Brain microvascular endothelial cell (primary cell): Measurements from ENCODE around the gene BBLN.

Experiments used
- DNase-seq: peaks from one replicate; pipeline ENCODE4 v3.0.0-alpha.2; 2020
- H3K27ac ChIP-seq: fragments of 250-450 bp; sonication (Bioruptor Pico); 2 replicates; pipeline ENCODE4 v1.5.1; 2020; ENCODE audit warnings: mild to moderate bottlenecking, moderate library complexity
- H3K27me3 ChIP-seq: fragments of 250-450 bp; sonication (Bioruptor Pico); replicated peaks from 2 replicates; pipeline ENCODE4 v1.5.1; 2020; ENCODE audit warnings: mild to moderate bottlenecking
- H3K36me3 ChIP-seq: fragments of 250-450 bp; sonication (Bioruptor Pico); replicated peaks from 2 replicates; pipeline ENCODE4 v1.5.1; 2020; ENCODE audit warnings: mild to moderate bottlenecking
- H3K4me3 ChIP-seq: 2 replicates; pipeline ENCODE4 v1.5.1; 2011; ENCODE audit warnings: low read depth, mild to moderate bottlenecking, control low read depth, low read length, moderate library complexity
- CTCF ChIP-seq: IDR thresholded peaks from 2 replicates; pipeline ENCODE4 v1.5.1; 2011; ENCODE audit warnings: low read depth, mild to moderate bottlenecking, moderate library complexity, low read length, control low read depth, inconsistent platforms; ENCODE audit errors: missing control alignments
- in situ Hi-C: cut with HindIII; loops from 2 replicates; pipeline ENCODE4 v1.10.0; 2017; ENCODE audit warnings: low sequenced_read_pairs, low pct_ligation_motif_present

Gene BBLN

GRCh38 chr9:128182893-128183588 lies 23.0 kb downstream of the BBLN start:
- in situ Hi-C loops, result no loop called here
- Histone ChIP-seq H3K36me3 (peaks cover 61% of the 10 kb centered on the region), H3K27ac (no peak overlapping the region), H3K4me3 (no peak overlapping the region), H3K27me3 (no peaks in the 10 kb centered on the region)
- no peak for TF ChIP-seq CTCF
- DNase-seq, result no peak

DNA sequence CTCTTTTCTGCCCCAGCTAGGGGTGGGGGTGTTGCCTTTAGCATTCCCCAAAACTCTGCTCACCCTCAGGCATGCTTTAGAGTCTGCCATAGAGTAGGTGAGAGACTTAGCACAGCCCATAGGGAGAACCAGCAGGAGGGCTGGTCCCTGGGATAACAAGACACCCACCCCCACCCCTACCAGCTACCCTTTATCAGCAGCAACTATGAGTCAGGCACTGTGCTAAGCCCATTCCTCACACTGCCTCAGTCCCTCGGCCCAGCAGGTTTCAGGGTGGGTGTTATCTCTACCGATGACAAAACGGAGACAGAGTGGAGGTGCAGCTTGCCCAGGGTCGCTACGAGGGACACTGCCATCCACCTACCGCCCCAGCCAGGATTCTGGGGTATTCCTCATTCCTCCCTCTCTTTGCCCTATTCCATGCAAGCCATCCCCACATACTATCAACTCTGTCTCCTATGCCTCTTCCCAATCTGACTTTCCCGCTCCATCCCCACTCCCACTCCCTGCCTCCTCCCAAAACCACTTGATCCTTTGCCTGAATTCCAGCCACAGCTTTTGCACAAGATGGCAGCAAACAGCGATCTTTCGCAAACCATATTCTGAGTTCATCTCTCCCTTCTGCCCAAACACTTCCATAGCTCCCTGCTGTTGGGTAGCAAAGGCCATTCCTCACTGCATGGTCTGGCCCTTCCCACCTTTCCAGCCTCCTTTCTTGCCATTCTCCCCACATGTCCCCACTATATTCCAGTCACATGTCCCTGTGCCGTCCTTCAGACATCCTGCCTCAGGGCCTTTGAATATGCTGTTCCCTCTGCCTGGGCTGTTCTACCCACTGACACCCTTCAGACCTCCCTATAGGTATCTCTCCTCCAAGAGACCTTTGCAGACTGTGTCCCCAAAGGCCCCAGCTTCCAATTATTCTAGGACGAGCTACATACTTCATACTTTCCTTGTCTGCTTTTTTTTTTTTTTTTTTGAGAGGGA lies 26.2 kb downstream of the BBLN start:
- no peak for DNase-seq
- H3K27ac ChIP-seq, result no peak overlapping the region
- H3K27me3 ChIP-seq, result no peaks in the 10 kb centered on the region
- no peak for TF ChIP-seq CTCF
- in situ Hi-C loops, result no loop called here
- peaks cover 42% of the 10 kb centered on the region for H3K36me3 ChIP-seq
- H3K4me3 ChIP-seq, result no peak overlapping the region

- Histone ChIP-seq H3K36me3 (peaks cover 41% of the 10 kb centered on the region), H3K27me3 (no peaks in the 10 kb centered on the region), H3K4me3 (no peak overlapping the region), H3K27ac (no peak overlapping the region)
- in situ Hi-C loops, result no loop called here
- TF ChIP-seq CTCF, result no peak
- no peak for DNase-seq
Measured at GRCh38 chr9:128187361-128187760, 27.3 kb downstream of the BBLN start.

GRCh38 chr9:128188209-128188608 lies 28.1 kb downstream of the BBLN start:
- H3K27me3 ChIP-seq, result no peaks in the 10 kb centered on the region
- TF ChIP-seq CTCF, result no peak
- in situ Hi-C loops, result no loop called here

DNA sequence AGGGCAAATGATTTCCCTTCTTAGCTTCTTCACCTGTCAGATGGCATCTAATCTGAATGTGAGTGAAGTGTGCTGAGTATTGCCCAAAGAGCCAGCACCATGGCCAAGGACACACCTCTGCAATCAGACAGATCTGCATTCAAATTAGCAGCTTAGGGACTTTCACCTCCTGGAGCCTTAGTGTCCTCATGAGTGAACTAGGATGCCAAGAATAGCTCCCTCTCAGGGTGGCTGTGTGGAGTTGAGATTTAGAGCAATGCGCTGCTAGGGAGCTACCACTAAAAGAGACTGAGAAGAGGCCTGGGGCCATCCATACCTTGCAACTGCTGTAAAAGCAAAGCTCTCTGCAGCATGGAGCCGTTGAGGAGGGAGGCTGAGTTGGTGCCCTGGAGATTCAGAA lies 29.9 kb downstream of the BBLN start:
- no peak overlapping the region for H3K27ac ChIP-seq
- in situ Hi-C loops, result no loop called here
- no peak for TF ChIP-seq CTCF
- H3K4me3 ChIP-seq, result peak overlapping the region; percentile 77
- no peak for DNase-seq
- H3K27me3 ChIP-seq, result no peaks in the 10 kb centered on the region
- peaks cover 22% of the 10 kb centered on the region for H3K36me3 ChIP-seq

More at GRCh38 chr9:128188209-128188608, 28.1 kb downstream of the BBLN start:
- H3K4me3 ChIP-seq, result no peak overlapping the region
- no peak overlapping the region for H3K27ac ChIP-seq
- peaks cover 32% of the 10 kb centered on the region for H3K36me3 ChIP-seq
- DNase-seq, result no peak
